Mesenchymal stem cell (in vitro differentiated cells and primary cell): ENCODE data around the gene CCNK.

Experiments used
- DNase-seq: peaks from one replicate; pipeline ENCODE4 v3.0.0-alpha.2; 2013
- H2AFZ ChIP-seq: one replicate; pipeline ENCODE4 v1.6.1; 2013; ENCODE audit warnings: low read depth, mild to moderate bottlenecking, control low read depth, inconsistent platforms, low read length, moderate library complexity
- H2AK5ac ChIP-seq: 2 replicates; pipeline ENCODE4 v1.6.1; 2013; ENCODE audit warnings: low read length, moderate library complexity, mild to moderate bottlenecking, inconsistent platforms; ENCODE audit not compliant: severe bottlenecking
- H2BK120ac ChIP-seq: one replicate; pipeline ENCODE4 v1.6.1; 2013; ENCODE audit warnings: low read depth, mild to moderate bottlenecking, inconsistent platforms, low read length, moderate library complexity
- H2BK12ac ChIP-seq, 2 experiments: one replicate each; pipeline ENCODE4 v1.6.1; 2013; ENCODE audit warnings: inconsistent platforms in 2 of 2, low read length in 2 of 2, mild to moderate bottlenecking in 2 of 2, moderate library complexity in 2 of 2, control low read depth in 1 of 2
- H2BK15ac ChIP-seq: one replicate; pipeline ENCODE4 v1.6.1; 2013; ENCODE audit warnings: mild to moderate bottlenecking, low read depth, inconsistent platforms; ENCODE audit not compliant: poor library complexity, severe bottlenecking
- H2BK5ac ChIP-seq: 2 replicates; pipeline ENCODE4 v1.6.1; 2013; ENCODE audit warnings: low read depth, mild to moderate bottlenecking, low read length, control low read depth, inconsistent platforms; ENCODE audit not compliant: poor library complexity, severe bottlenecking
- H3K14ac ChIP-seq, 2 experiments: one replicate each; pipeline ENCODE4 v1.6.1; 2013; ENCODE audit warnings: inconsistent platforms in 2 of 2, low read length in 2 of 2, control low read depth in 1 of 2, mild to moderate bottlenecking in 1 of 2, moderate library complexity in 1 of 2
- H3K18ac ChIP-seq, 2 experiments: one replicate each; pipeline ENCODE4 v1.6.1; 2013; ENCODE audit warnings: inconsistent platforms in 2 of 2, low read length in 2 of 2, control low read depth in 1 of 2, low read depth in 1 of 2, mild to moderate bottlenecking in 1 of 2
- H3K23ac ChIP-seq, 2 experiments: one replicate each; pipeline ENCODE4 v1.6.1; 2013; ENCODE audit warnings: inconsistent platforms in 2 of 2, low read length in 2 of 2, mild to moderate bottlenecking in 2 of 2, moderate library complexity in 2 of 2, control low read depth in 1 of 2
- H3K27ac ChIP-seq: 2 replicates; pipeline ENCODE4 v1.5.1; 2013; ENCODE audit warnings: mild to moderate bottlenecking, moderate library complexity, low read length, control low read depth, inconsistent platforms; ENCODE audit not compliant: poor library complexity, severe bottlenecking
- H3K27me3 ChIP-seq, 2 experiments: 2 replicates each; pipeline versions ENCODE4 v1.6.1 to v1.7.0; 2013; ENCODE audit warnings: low read length in 2 of 2, mild to moderate bottlenecking in 2 of 2, moderate library complexity in 2 of 2, control low read depth in 1 of 2, inconsistent platforms in 1 of 2; ENCODE audit not compliant: control insufficient read depth in 1 of 2, insufficient read depth in 1 of 2
- H3K36me3 ChIP-seq, 2 experiments: 2 replicates each; pipeline versions ENCODE4 v1.6.1 to v1.7.0; 2013; ENCODE audit warnings: low read length in 2 of 2, control low read depth in 1 of 2, inconsistent platforms in 1 of 2, low read depth in 1 of 2, mild to moderate bottlenecking in 1 of 2; ENCODE audit not compliant: insufficient read depth in 2 of 2, control insufficient read depth in 1 of 2
- H3K4ac ChIP-seq, 2 experiments: one replicate each; pipeline ENCODE4 v1.6.1; 2013; ENCODE audit warnings: inconsistent platforms in 2 of 2, low read length in 2 of 2, mild to moderate bottlenecking in 2 of 2, moderate library complexity in 2 of 2, control low read depth in 1 of 2, low read depth in 1 of 2
- H3K4me1 ChIP-seq: 2 replicates; pipeline ENCODE4 v1.6.1; 2013; ENCODE audit warnings: low read depth, low read length, control low read depth; ENCODE audit not compliant: control insufficient read depth, insufficient read depth
- H3K4me2 ChIP-seq: 2 replicates; pipeline ENCODE4 v1.6.1; 2013; ENCODE audit warnings: low read length, mild to moderate bottlenecking, inconsistent platforms; ENCODE audit not compliant: poor library complexity, severe bottlenecking
- H3K4me3 ChIP-seq, 2 experiments: 2 replicates each; pipeline versions ENCODE4 v1.5.1 to v1.7.0; 2013; ENCODE audit warnings: low read length in 2 of 2, mild to moderate bottlenecking in 2 of 2, control low read depth in 1 of 2, low read depth in 1 of 2; ENCODE audit not compliant: insufficient read depth in 1 of 2
- H3K79me1 ChIP-seq: replicated peaks from 2 replicates; pipeline ENCODE4 v1.6.1; 2013; ENCODE audit warnings: mild to moderate bottlenecking, control low read depth, low read length, inconsistent platforms; ENCODE audit not compliant: poor library complexity, severe bottlenecking
- H3K9ac ChIP-seq: 2 replicates; pipeline ENCODE4 v1.7.0; 2013; ENCODE audit warnings: mild to moderate bottlenecking, low read length, moderate library complexity
- H3K9me3 ChIP-seq: 2 replicates; pipeline ENCODE4 v1.7.0; 2013; ENCODE audit warnings: mild to moderate bottlenecking, low read length; ENCODE audit not compliant: control insufficient read depth
- H4K8ac ChIP-seq: one replicate; pipeline ENCODE4 v1.6.1; 2013; ENCODE audit warnings: inconsistent platforms, mild to moderate bottlenecking, low read length, moderate library complexity
- H4K91ac ChIP-seq: one replicate; pipeline ENCODE4 v1.6.1; 2013; ENCODE audit warnings: mild to moderate bottlenecking, low read length, inconsistent platforms
- WGBS: methylation state at CpG from one replicate; pipeline ENCODE4 v1.1.7; 2013; ENCODE audit warnings: mixed read lengths; 5-methylcytosine and 5-hydroxymethylcytosine counted together

Gene CCNK

GRCh38 chr14:99468836-99469592 lies 12.2 kb upstream of the CCNK start:
- no peak overlapping the region for H4K8ac ChIP-seq
- no peak overlapping the region for H2BK12ac ChIP-seq
- H2BK15ac ChIP-seq, result no peak overlapping the region
- no peak overlapping the region for H3K23ac ChIP-seq
- H3K9me3 ChIP-seq, result no peaks in the 10 kb centered on the region
- no peak overlapping the region for H3K27ac ChIP-seq
- no peak overlapping the region for H2AFZ ChIP-seq
- no peak overlapping the region for H3K4me2 ChIP-seq
- H3K27me3 ChIP-seq, result no peaks in the 10 kb centered on the region
- peaks cover 15% of the 10 kb centered on the region for H3K4me1 ChIP-seq
- no peak for DNase-seq
- no peak overlapping the region for H3K9ac ChIP-seq
- no peak overlapping the region for H3K14ac ChIP-seq
- 74% methylated on average over 6 of the region's 8 CpGs for WGBS
- H3K4me3 ChIP-seq, result no peak overlapping the region
- H3K18ac ChIP-seq, result no peak overlapping the region
- no peak overlapping the region for H2BK120ac ChIP-seq
- no peak overlapping the region for H4K91ac ChIP-seq
- H3K4ac ChIP-seq, result no peak overlapping the region
- H3K79me1 ChIP-seq, result peaks cover 46% of the 10 kb centered on the region
- peaks cover 12 to 15% of the 10 kb centered on the region in 2 experiments for H3K36me3 ChIP-seq
- no peak overlapping the region for H2AK5ac ChIP-seq
- H2BK5ac ChIP-seq, result no peak overlapping the region

- H2BK120ac ChIP-seq, result no peak overlapping the region
- H2BK5ac ChIP-seq, result no peak overlapping the region
- no peaks in the 10 kb centered on the region for H3K36me3 ChIP-seq
- no peak overlapping the region for H3K9ac ChIP-seq
- H4K91ac ChIP-seq, result no peak overlapping the region
- no peak overlapping the region for H3K4me2 ChIP-seq
- no peak overlapping the region for H3K18ac ChIP-seq
- peaks cover 9% of the 10 kb centered on the region for H3K4me1 ChIP-seq
- H3K9me3 ChIP-seq, result no peaks in the 10 kb centered on the region
- H2BK15ac ChIP-seq, result no peak overlapping the region
- no peak overlapping the region for H3K4me3 ChIP-seq
- H2AK5ac ChIP-seq, result no peak overlapping the region
- no peaks in the 10 kb centered on the region for H3K27me3 ChIP-seq
- no peak for DNase-seq
- peaks cover 26% of the 10 kb centered on the region for H3K79me1 ChIP-seq
- no peak overlapping the region for H3K14ac ChIP-seq
- no peak overlapping the region for H4K8ac ChIP-seq
- H3K23ac ChIP-seq, result no peak overlapping the region
- no peak overlapping the region for H2BK12ac ChIP-seq
- H3K27ac ChIP-seq, result no peak overlapping the region
- 98% methylated on average over 7 of the region's 7 CpGs for WGBS
- H2AFZ ChIP-seq, result no peak overlapping the region
- no peak overlapping the region for H3K4ac ChIP-seq
Measured at GRCh38 chr14:99471731-99472130, 9.5 kb upstream of the CCNK start.

GRCh38 chr14:99472937-99473336 lies 8.3 kb upstream of the CCNK start:
- Histone ChIP-seq H4K8ac (no peak overlapping the region), H2BK120ac (no peak overlapping the region), H4K91ac (no peak overlapping the region), H3K4me1 (peaks cover 7% of the 10 kb centered on the region), H3K4ac (no peak overlapping the region), H3K79me1 (peaks cover 22% of the 10 kb centered on the region), H3K14ac (no peak overlapping the region), H2BK12ac (no peak overlapping the region), H2BK15ac (no peak overlapping the region), H3K9me3 (no peaks in the 10 kb centered on the region), H2AFZ (no peak overlapping the region), H3K27ac (no peak overlapping the region), H3K36me3 (no peaks in the 10 kb centered on the region), H3K23ac (no peak overlapping the region), H3K9ac (no peak overlapping the region), H2BK5ac (no peak overlapping the region), H3K18ac (no peak overlapping the region), H3K4me3 (no peak overlapping the region), H3K4me2 (no peak overlapping the region), H3K27me3 (no peaks in the 10 kb centered on the region), H2AK5ac (no peak overlapping the region)
- no CpG with 5 or more reads among the region's 4 CpGs for WGBS
- DNase-seq, result no peak

GRCh38 chr14:99473458-99473857 lies 7.8 kb upstream of the CCNK start:
- peaks cover 5% of the 10 kb centered on the region for H3K4me1 ChIP-seq
- WGBS, result 97% methylated on average over 3 of the region's 3 CpGs
- no peak overlapping the region for H3K4ac ChIP-seq
- H4K8ac ChIP-seq, result no peak overlapping the region
- H3K27ac ChIP-seq, result no peak overlapping the region
- no peak overlapping the region for H2AFZ ChIP-seq
- no peak overlapping the region for H3K23ac ChIP-seq
- H3K4me2 ChIP-seq, result no peak overlapping the region
- H2BK12ac ChIP-seq, result no peak overlapping the region
- H3K9ac ChIP-seq, result no peak overlapping the region
- H2AK5ac ChIP-seq, result no peak overlapping the region
- H3K18ac ChIP-seq, result no peak overlapping the region
- no peak overlapping the region for H4K91ac ChIP-seq
- no peaks in the 10 kb centered on the region for H3K36me3 ChIP-seq
- H2BK120ac ChIP-seq, result no peak overlapping the region
- no peaks in the 10 kb centered on the region for H3K9me3 ChIP-seq
- no peak for DNase-seq
- H2BK5ac ChIP-seq, result no peak overlapping the region
- peaks cover 19% of the 10 kb centered on the region for H3K79me1 ChIP-seq
- H3K27me3 ChIP-seq, result no peaks in the 10 kb centered on the region
- H2BK15ac ChIP-seq, result no peak overlapping the region
- H3K4me3 ChIP-seq, result no peak overlapping the region
- no peak overlapping the region for H3K14ac ChIP-seq
